HL-60/S4 treated with retinoic acid at 250 ng/mL for 4 days and 3 days (cell line): ENCODE data around the gene UGT2B11.
"Not testable (repeated sequence)": the region's sequence is repeated elsewhere in the genome, so short reads cannot be mapped to it uniquely, and the experiment has no call there.

ENCODE experiments used
- in situ Hi-C: fragments of 300-500 bp; cut with MboI; formaldehyde crosslinking; loops from 2 replicates; pipeline ENCODE4 v1.7.0; 2022; ENCODE audit warnings: low sequenced_read_pairs

UGT2B11 gene

DNA sequence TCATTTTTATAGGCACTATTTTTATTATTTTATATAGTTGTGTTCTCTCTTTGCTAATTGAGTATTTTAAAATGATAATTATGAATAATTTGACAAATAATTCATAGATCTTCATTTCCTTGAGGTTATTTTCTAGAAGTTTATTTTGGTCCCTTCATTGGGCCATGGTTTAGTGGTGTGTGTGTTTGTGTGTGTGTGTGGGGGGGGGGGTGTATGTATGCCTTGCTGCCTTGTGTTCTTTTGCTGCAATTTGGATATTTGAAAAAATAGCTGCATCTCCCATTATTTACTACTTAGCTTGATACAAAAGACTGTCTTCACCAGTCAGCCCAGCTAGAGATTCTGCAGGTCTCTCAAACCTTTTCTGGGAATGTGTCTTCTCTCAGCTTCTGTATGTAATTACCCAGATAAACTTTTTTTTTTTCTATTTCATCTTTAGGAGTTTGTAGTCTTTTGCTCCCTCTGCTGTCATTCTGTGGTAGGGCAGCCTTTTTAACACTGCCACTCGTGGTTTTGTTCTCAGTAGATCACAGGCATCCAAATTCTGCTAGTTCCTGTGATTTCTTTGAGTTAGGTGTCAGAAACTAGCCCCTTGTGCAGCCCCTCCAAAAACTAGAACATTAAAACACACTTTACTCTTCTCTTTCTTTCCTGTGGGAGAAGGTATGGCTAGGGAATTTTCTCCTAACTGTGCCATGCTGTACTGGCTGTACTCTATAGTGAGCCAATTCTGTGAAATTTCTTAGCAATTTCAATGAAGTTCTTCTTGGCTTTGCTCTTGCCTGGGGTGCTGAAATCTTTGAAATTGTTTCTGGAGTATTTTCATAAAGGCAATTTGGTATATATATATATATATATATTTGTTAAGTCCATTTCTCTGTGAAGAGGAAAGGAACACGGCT lies 44.1 kb downstream of the UGT2B11 start:
- in situ Hi-C loops, result not testable (repeated sequence)

DNA sequence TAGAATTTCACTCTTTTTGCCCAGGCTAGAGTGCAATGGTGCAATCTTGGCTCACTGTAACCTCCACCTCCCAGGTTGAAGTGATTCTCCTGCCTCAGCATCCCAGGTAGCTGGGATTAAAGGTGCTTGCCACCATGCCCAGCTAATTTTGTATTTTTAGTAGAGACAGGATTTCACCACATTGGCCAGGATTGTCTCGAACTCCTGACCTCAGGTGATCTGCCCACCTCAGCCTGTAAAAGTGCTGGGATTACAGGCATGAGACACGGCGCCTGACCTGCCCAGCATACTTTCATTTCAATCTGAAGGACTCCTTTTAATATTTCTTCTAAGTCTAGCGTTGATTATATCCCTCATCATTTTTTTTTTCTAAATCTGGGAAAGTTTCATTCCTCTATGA lies 45.4 kb downstream of the UGT2B11 start:
- in situ Hi-C loops, result not testable (repeated sequence)

GRCh38 chr4:69167300-69167699 lies 47.2 kb downstream of the UGT2B11 start:
- in situ Hi-C loops, result no loop called here

DNA sequence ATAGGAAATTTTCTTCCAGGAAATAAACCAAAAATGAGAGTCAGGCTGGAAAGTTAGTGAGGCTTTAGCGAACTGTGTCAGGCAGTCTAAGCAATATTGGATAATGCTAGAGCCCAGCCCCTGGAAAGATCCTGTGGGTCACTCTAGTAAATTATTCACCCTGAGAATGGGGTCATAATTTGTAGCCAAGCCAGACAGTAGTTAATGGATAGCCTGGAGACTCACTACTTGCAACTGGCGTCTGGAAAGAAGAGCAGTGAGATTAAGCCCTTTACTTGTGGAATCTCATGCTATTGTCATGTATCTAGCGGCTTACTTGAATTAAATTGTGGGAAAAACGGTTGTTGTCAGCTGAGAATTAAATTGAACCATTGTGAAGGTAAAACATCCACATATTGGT lies 48.2 kb downstream of the UGT2B11 start:
- in situ Hi-C loops, result not testable (repeated sequence)

GRCh38 chr4:69165707-69166106 lies 48.8 kb downstream of the UGT2B11 start:
- in situ Hi-C loops, result not testable (repeated sequence)

DNA sequence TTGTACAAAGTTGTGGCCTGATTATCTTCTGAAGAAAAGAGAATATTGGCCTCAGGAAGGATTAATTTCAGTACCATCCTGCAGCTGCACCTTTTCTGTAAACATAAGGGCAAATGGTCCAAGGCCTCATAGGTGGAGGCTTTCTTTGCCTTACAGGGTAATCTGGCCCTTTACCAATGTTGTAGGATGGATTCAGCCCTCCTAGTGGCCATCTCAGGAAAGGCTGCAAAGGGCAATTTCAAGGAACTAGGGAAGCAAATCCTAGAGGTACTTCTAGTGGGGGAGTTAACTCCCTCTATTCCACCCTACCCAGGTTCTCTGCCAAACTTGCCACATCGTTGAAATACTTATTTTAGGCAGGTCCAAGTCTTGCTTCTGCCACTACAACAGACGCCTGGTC lies 57.6 kb downstream of the UGT2B11 start:
- in situ Hi-C loops, result no loop called here

DNA sequence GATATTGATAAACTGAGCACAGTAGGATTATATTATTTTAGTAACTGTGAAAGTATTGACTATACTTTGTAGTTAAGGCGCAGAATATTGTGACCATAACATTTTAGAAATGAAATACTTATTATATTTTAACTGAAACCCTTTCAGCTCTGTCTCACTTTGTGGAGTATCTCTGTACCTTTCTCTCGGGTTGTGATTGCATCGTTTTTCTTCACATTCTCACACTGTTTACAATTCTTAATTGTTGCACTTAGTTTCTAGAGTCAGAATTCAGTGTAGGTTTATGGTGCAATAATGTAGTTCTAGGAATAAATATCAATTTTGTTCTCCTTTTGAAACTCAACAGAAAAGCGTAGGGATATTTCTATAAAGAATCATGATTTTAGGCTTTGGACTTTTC lies 60.5 kb downstream of the UGT2B11 start:
- in situ Hi-C loops, result no loop called here
